HK-2 (cell line): Measurements from ENCODE around the gene ASIC2.

ENCODE experiments used
- DNase-seq: peaks from one replicate; pipeline ENCODE4 v3.0.0-alpha.2; 2018; ENCODE audit not compliant: unreplicated experiment

ASIC2 gene

GRCh38 chr17:33242375-33243124 is 50.5 kb downstream of the ASIC2 start:
- no peak for DNase-seq

GRCh38 chr17:33241390-33241789 is 51.7 kb downstream of the ASIC2 start:
- no peak for DNase-seq

- DNase-seq = no peak
These were observed 52.7 kb downstream of the ASIC2 start for GRCh38 chr17:33240362-33240761.

- no peak for DNase-seq
These were observed 53.4 kb downstream of the ASIC2 start for GRCh38 chr17:33239702-33240101.

- peak; percentile 47 for DNase-seq
These were observed 58.0 kb downstream of the ASIC2 start for GRCh38 chr17:33234930-33235685.

GRCh38 chr17:33234233-33234632 is 58.9 kb downstream of the ASIC2 start:
- no peak for DNase-seq

- no peak for DNase-seq
These were observed 59.3 kb downstream of the ASIC2 start for GRCh38 chr17:33233811-33234177.

- DNase-seq = no peak
These were observed 63.6 kb downstream of the ASIC2 start for GRCh38 chr17:33229499-33229898.

GRCh38 chr17:33229028-33229427 is 64.1 kb downstream of the ASIC2 start:
- DNase-seq = no peak

- no peak for DNase-seq
These were observed 64.5 kb downstream of the ASIC2 start for GRCh38 chr17:33228548-33228947.

- no peak for DNase-seq
These were observed 65.2 kb downstream of the ASIC2 start for GRCh38 chr17:33227911-33228310.

GRCh38 chr17:33225994-33226393 is 67.1 kb downstream of the ASIC2 start:
- DNase-seq = no peak

- no peak for DNase-seq
These were observed 67.6 kb downstream of the ASIC2 start for GRCh38 chr17:33225509-33225908.

- no peak for DNase-seq
These were observed 73.1 kb downstream of the ASIC2 start for GRCh38 chr17:33220036-33220435.

- no peak for DNase-seq
These were observed 74.1 kb downstream of the ASIC2 start for GRCh38 chr17:33218698-33219601.

- DNase-seq = no peak
These were observed 75.2 kb downstream of the ASIC2 start for GRCh38 chr17:33217891-33218290.

GRCh38 chr17:33214996-33215395 is 78.1 kb downstream of the ASIC2 start:
- no peak for DNase-seq

GRCh38 chr17:33210285-33210684 is 82.8 kb downstream of the ASIC2 start:
- no peak for DNase-seq

GRCh38 chr17:33209671-33210070 is 83.4 kb downstream of the ASIC2 start:
- no peak for DNase-seq

GRCh38 chr17:33207231-33207630 is 85.9 kb downstream of the ASIC2 start:
- no peak for DNase-seq

GRCh38 chr17:33205552-33205951 is 87.5 kb downstream of the ASIC2 start:
- DNase-seq = no peak

GRCh38 chr17:33204701-33205100 is 88.4 kb downstream of the ASIC2 start:
- DNase-seq = no peak
